Natural killer cell treated with Interleukin-12 subunit alpha and Interleukin-12 subunit beta and Interleukin-15 and Interleukin-18, amount 100 ng/mL, for 72 hours (primary cell): Measurements from ENCODE around the gene KL. TPM values are rescaled to one million over a fixed set of nuclear protein-coding genes. Genes with fewer than 3 reads are reported as not detected.
A peak's percentile ranks its signal among the peaks of the same experiment; 100 is the strongest.

ENCODE experiments used
- ATAC-seq, 2 donors: fragments of 150-1000 bp; cut with Tn5 transposase in 1 of 2; sonication (Bioruptor Pico), chemical (Tn5 transposase) in 1 of 2; 2 replicates each; pipeline ENCODE4 v1.10.0; 2021
- DNase-seq: peaks from one replicate; pipeline ENCODE4 v3.0.0; 2022; ENCODE audit warnings: low spot score
- H3K27ac Mint-ChIP-seq, 2 donors: 1 replicate in 1 of 2; 2 replicates in 1 of 2; pipeline ENCODE4 v1.8.0; 2022; ENCODE audit warnings: mixed read lengths in 2 of 2, mild to moderate bottlenecking in 1 of 2, moderate library complexity in 1 of 2
- H3K27me3 Mint-ChIP-seq, 2 donors: 1 replicate in 1 of 2; 2 replicates in 1 of 2; pipeline ENCODE4 v1.8.0; 2022; ENCODE audit warnings: mixed read lengths in 2 of 2
- H3K36me3 Mint-ChIP-seq: one replicate; pipeline ENCODE4 v1.8.0; 2022; ENCODE audit warnings: mixed read lengths
- H3K4me1 Mint-ChIP-seq, 2 donors: 1 replicate in 1 of 2; 2 replicates in 1 of 2; pipeline ENCODE4 v1.8.0; 2022; ENCODE audit warnings: low read depth in 2 of 2, mixed read lengths in 2 of 2, mild to moderate bottlenecking in 1 of 2
- H3K4me3 Mint-ChIP-seq: one replicate; pipeline ENCODE4 v1.8.0; 2022; ENCODE audit warnings: mixed read lengths
- H3K9me3 Mint-ChIP-seq: 2 replicates; pipeline ENCODE4 v1.8.0; 2022; ENCODE audit warnings: mixed read lengths
- total RNA-seq, 2 donors: library from RNA; stranded (reverse); gene quantifications; one replicate each; pipeline ENCODE4 v1.2.3, GENCODE V29; 2022

Gene KL
- total RNA-seq, 2 donors from 2014 or later: 0.10 TPM; not detected in 1

- Mint-ChIP-seq H3K4me3 (no peak overlapping the region), H3K9me3 (peaks cover 12% of the 10 kb centered on the region), H3K27ac (no peak overlapping the region), H3K36me3 (peaks cover 31% of the 10 kb centered on the region), H3K27me3 (peaks cover 34 to 68% of the 10 kb centered on the region in 2 donors), H3K4me1 (peaks cover 0 to 5% of the 10 kb centered on the region in 2 donors)
- no peak for ATAC-seq
- DNase-seq: no peak
Observed at GRCh38 chr13:33011828-33012470, 4.3 kb upstream of the KL start.

GRCh38 chr13:33014291-33014690 is 1.9 kb upstream of the KL start:
- H3K4me1 Mint-ChIP-seq: peaks cover 0 to 5% of the 10 kb centered on the region in 2 donors
- peaks cover 43 to 72% of the 10 kb centered on the region in 2 donors for H3K27me3 Mint-ChIP-seq
- no peak overlapping the region for H3K4me3 Mint-ChIP-seq
- peaks cover 8% of the 10 kb centered on the region for H3K9me3 Mint-ChIP-seq
- peaks cover 18% of the 10 kb centered on the region for H3K36me3 Mint-ChIP-seq
- DNase-seq (no peak), ATAC-seq (no peak)
- H3K27ac Mint-ChIP-seq: no peak overlapping the region

GRCh38 chr13:33015241-33015668 is 968 bp upstream of the KL start:
- Mint-ChIP-seq H3K9me3 (peaks cover 4% of the 10 kb centered on the region), H3K4me3 (peak overlapping the region; percentile 38), H3K27ac (no peak overlapping the region), H3K36me3 (peaks cover 11% of the 10 kb centered on the region), H3K27me3 (peaks cover 45 to 73% of the 10 kb centered on the region in 2 donors), H3K4me1 (peaks cover 0 to 5% of the 10 kb centered on the region in 2 donors)
- no peak for DNase-seq
- ATAC-seq: no peak

DNA sequence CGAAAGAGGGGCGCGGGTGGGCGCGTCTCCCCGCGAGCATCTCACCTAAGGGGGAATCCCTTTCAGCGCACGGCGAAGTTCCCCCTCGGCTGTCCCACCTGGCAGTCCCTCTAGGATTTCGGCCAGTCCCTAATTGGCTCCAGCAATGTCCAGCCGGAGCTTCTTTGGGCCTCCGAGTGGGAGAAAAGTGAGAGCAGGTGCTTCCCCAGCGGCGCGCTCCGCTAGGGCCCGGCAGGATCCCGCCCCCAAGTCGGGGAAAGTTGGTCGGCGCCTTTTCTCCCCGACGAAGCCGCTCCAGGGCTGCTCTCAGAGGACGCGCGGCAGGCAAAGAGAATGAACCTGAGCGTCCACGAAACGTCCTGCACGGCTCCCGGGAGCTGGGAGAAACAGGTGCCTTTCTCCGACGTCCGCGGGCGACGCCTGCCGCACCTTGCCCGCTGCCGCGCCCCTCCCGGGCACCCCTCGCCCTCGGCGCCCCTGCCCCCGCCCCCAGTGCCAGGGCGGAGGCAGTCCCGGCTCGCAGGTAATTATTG is 366 bp upstream of the KL start:
- Mint-ChIP-seq H3K27me3 (peaks cover 49 to 75% of the 10 kb centered on the region in 2 donors), H3K4me3 (peak overlapping the region; percentile 38), H3K9me3 (peaks cover 1% of the 10 kb centered on the region), H3K4me1 (peaks cover 0 to 5% of the 10 kb centered on the region in 2 donors), H3K27ac (no peak overlapping the region), H3K36me3 (peaks cover 8% of the 10 kb centered on the region)
- no peak for DNase-seq
- no peak for ATAC-seq

- ATAC-seq: peak; percentile 87 to 89
- Mint-ChIP-seq H3K27ac (no peak overlapping the region), H3K9me3 (no peaks in the 10 kb centered on the region), H3K4me3 (no peak overlapping the region), H3K36me3 (peaks cover 5% of the 10 kb centered on the region), H3K4me1 (peaks cover 0 to 5% of the 10 kb centered on the region in 2 donors), H3K27me3 (peaks cover 48 to 69% of the 10 kb centered on the region in 2 donors)
- no peak for DNase-seq
Observed at GRCh38 chr13:33017323-33017929, 1.2 kb downstream of the KL start.

GRCh38 chr13:33018886-33019285 is 2.7 kb downstream of the KL start:
- DNase-seq: no peak

DNA sequence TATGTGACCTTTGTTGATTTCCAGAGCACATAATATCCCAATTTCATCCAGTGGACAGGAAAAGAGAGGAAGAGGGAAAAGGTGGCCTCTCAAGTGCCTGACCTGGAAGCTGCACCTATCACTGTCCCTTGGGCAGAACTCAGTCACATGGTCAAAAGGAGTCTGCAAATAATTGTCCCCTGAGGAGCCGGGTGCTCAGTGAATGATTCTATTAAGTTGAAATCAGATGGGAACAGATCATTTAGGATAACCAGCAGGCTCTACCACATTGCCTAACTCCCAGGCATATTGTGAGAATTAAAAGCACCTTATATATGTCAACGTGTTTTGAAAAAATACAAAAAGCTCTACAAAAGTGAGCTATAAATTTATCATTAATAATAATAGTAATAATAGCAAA is 6.8 kb downstream of the KL start:
- Mint-ChIP-seq H3K9me3 (no peaks in the 10 kb centered on the region), H3K27me3 (peaks cover 36 to 49% of the 10 kb centered on the region in 2 donors)
- no peak for ATAC-seq

More at GRCh38 chr13:33018886-33019285, 2.7 kb downstream of the KL start:
- Mint-ChIP-seq H3K4me3 (no peak overlapping the region), H3K27ac (no peak overlapping the region), H3K36me3 (peaks cover 5% of the 10 kb centered on the region), H3K9me3 (no peaks in the 10 kb centered on the region), H3K4me1 (peaks cover 0 to 5% of the 10 kb centered on the region in 2 donors), H3K27me3 (peaks cover 45 to 65% of the 10 kb centered on the region in 2 donors)
- ATAC-seq: no peak

GRCh38 chr13:33025220-33025744 is 9.1 kb downstream of the KL start:
- no peak for DNase-seq
- Mint-ChIP-seq H3K4me1 (no peaks in the 10 kb centered on the region), H3K27me3 (peaks cover 24 to 28% of the 10 kb centered on the region in 2 donors), H3K4me3 (no peak overlapping the region), H3K36me3 (no peaks in the 10 kb centered on the region), H3K9me3 (no peaks in the 10 kb centered on the region), H3K27ac (no peak overlapping the region)
- ATAC-seq: no peak

More for the DNA sequence above, 6.8 kb downstream of the KL start:
- no peak overlapping the region for H3K4me3 Mint-ChIP-seq
- H3K36me3 Mint-ChIP-seq: no peaks in the 10 kb centered on the region
- H3K27ac Mint-ChIP-seq: no peak overlapping the region
- no peaks in the 10 kb centered on the region for H3K4me1 Mint-ChIP-seq
- DNase-seq: no peak

DNA sequence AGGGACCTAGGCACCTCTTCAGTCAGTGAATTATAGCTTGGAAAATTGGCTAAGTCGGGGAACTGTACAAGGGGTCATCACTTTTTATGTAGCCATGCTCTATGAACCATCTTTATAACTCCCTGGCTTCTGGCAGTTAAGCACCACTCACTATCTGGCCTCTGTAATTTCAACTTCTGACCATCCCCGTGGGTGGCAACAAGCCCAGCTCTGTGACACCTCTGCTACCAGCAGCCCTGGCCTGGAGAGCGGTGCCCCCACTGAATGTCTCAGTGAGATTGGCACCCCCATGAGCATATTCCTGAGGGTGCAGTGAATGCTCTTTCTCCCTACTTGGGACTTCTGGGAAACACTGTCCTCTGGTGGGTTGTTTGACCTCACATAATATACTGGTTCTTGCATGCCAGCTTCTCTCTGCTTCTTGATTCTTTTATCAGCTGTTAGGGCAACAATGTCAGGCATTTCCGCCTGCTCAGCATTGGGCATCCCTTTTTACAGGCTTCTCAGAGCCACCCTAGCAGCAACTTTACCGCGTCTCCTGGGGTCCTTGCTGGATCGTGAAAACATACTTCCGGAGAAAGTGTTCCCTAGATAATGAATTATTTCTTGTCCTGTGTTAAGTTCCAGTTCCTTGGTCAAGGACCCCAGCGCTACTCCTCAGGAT is 10.4 kb downstream of the KL start:
- Mint-ChIP-seq H3K9me3 (no peaks in the 10 kb centered on the region), H3K27ac (no peak overlapping the region), H3K36me3 (no peaks in the 10 kb centered on the region), H3K27me3 (peaks cover 26 to 31% of the 10 kb centered on the region in 2 donors), H3K4me3 (no peak overlapping the region), H3K4me1 (no peaks in the 10 kb centered on the region)
- no peak for DNase-seq
- no peak for ATAC-seq

- no peak overlapping the region for H3K4me3 Mint-ChIP-seq
- peaks cover 3% of the 10 kb centered on the region for H3K9me3 Mint-ChIP-seq
- peaks cover 31 to 41% of the 10 kb centered on the region in 2 donors for H3K27me3 Mint-ChIP-seq
- H3K27ac Mint-ChIP-seq: no peak overlapping the region
- ATAC-seq (no peak), DNase-seq (no peak)
- H3K36me3 Mint-ChIP-seq: peaks cover 4% of the 10 kb centered on the region
- H3K4me1 Mint-ChIP-seq: peaks cover 5 to 8% of the 10 kb centered on the region in 2 donors
Observed at GRCh38 chr13:33028620-33029019, 12.4 kb downstream of the KL start.

DNA sequence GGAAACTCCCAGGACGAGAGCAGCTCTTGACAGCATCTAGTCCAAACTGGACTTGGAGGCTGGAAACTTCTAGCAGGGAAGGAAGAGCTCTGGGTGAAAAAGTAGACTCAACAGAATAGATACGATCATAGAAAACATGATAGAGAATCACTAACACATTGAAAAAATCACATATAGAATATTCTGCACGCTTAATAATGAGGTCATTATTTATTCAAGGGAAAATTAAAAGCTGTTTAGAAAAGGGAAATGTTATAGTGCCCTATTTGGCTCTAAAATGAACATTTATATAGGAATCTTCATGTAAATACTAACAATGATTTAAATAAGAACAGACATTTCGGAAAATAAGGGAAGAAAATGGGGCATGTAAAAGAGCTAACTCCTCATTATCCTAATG is 15.1 kb downstream of the KL start:
- Mint-ChIP-seq H3K9me3 (peaks cover 6% of the 10 kb centered on the region), H3K27ac (no peak overlapping the region), H3K27me3 (peaks cover 25 to 41% of the 10 kb centered on the region in 2 donors), H3K4me1 (peaks cover 5 to 9% of the 10 kb centered on the region in 2 donors), H3K4me3 (no peak overlapping the region), H3K36me3 (peaks cover 4% of the 10 kb centered on the region)
- DNase-seq (no peak), ATAC-seq (no peak)

GRCh38 chr13:33032037-33032625 is 15.9 kb downstream of the KL start:
- H3K36me3 Mint-ChIP-seq: peaks cover 4% of the 10 kb centered on the region
- H3K4me3 Mint-ChIP-seq: no peak overlapping the region
- DNase-seq: no peak
- H3K27me3 Mint-ChIP-seq: peaks cover 25 to 38% of the 10 kb centered on the region in 2 donors
- peaks cover 6% of the 10 kb centered on the region for H3K9me3 Mint-ChIP-seq
- peaks cover 5 to 9% of the 10 kb centered on the region in 2 donors for H3K4me1 Mint-ChIP-seq
- H3K27ac Mint-ChIP-seq: no peak overlapping the region
- no peak for ATAC-seq

DNA sequence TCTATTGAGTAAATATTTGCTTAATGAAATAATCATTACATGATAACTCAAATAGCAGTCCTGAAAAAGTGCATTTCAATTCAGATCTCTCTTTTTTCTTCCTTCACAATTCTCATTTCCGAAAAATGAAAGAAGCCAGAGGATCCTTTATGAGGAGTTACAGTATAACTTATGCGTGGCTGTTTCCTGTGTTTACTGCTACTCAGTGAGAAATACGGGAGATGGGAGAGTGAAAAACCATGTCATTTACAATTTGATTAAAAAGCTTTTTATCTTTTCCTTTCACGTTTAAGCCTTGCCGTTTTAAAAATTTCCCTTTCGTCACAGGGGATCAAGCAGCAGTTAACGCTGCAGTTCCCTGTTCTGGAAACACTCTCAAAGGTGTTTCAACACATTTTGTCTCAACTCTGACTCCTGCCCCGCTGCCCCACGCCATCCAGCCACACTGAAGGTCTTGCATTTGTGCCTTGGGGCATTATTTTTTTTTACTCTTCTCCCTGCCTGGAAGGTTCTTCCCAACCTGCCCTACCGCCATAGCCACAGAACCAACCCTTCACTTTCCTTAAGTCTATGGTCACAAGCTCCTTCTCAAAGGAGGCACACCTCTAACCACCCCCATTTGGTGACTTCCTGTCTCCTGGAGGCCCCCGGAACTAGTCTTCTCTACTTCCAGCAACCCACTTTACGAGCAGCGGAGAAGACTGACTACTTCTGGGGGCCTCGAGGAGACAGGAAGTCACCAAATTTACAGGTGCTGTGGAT is 17.0 kb downstream of the KL start:
- ATAC-seq (peak in 1 of 2 donors; percentile 46), DNase-seq (no peak)
- Mint-ChIP-seq H3K27ac (peak overlapping the region; percentile 13 to 14), H3K4me3 (peak overlapping the region; percentile 80), H3K36me3 (peaks cover 4% of the 10 kb centered on the region), H3K4me1 (peaks cover 5 to 9% of the 10 kb centered on the region in 2 donors), H3K9me3 (peaks cover 6% of the 10 kb centered on the region), H3K27me3 (peaks cover 20 to 38% of the 10 kb centered on the region in 2 donors)
